Measurements from ENCODE around the gene OR4C16.

OR4C16 gene, protein sequence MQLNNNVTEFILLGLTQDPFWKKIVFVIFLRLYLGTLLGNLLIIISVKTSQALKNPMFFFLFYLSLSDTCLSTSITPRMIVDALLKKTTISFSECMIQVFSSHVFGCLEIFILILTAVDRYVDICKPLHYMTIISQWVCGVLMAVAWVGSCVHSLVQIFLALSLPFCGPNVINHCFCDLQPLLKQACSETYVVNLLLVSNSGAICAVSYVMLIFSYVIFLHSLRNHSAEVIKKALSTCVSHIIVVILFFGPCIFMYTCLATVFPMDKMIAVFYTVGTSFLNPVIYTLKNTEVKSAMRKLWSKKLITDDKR

DNA sequence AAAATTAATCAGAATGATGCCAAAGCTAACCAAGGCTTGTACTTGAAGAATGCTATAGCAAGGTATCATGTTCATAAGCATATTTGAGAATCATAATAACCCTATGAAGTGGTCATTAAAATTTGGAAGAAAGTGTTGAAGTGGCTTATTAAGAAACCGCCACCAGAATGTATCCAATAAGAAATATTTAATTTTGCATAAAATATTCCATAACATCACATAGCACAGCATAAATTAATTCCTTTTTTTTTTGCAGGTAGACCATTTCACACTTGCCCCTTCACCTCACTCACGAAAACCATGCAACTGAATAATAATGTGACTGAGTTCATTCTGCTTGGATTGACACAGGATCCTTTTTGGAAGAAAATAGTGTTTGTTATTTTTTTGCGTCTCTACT, at the start of gene OR4C16:
Gene OR4C16, plus strand, starts transcription at position 301 of the 400 bp plus-strand sequence. Its CDS starts 0 bp downstream, at position 301.
- DNase-seq, result no peak

DNA sequence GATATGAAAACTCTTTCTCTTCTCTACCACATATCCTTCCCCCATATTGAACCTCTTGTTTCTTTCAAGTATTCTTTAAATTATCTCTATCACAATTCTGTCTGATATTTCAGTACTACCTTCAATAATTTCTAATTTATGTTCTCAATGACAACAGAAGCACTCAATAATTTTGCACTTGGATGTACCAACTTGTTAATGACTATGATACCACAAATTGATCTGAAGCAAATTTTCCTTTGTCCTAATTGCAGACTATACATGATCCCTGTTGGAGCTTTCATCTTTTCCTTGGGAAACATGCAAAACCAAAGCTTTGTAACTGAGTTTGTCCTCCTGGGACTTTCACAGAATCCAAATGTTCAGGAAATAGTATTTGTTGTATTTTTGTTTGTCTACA, 17.8 kb upstream of the OR4C16 start, which contains the start of gene OR4C15:
Gene OR4C15, plus strand, starts transcription at position 301 of the 400 bp plus-strand sequence. Its CDS starts 0 bp downstream, at position 301.
- no peak for DNase-seq

DNA sequence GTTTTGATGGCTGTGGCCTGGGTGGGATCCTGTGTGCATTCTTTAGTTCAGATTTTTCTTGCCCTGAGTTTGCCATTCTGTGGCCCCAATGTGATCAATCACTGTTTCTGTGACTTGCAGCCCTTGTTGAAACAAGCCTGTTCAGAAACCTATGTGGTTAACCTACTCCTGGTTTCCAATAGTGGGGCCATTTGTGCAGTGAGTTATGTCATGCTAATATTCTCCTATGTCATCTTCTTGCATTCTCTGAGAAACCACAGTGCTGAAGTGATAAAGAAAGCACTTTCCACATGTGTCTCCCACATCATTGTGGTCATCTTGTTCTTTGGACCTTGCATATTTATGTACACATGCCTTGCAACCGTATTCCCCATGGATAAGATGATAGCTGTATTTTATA, 620 bp downstream of the OR4C16 start:
- DNase-seq, result no peak

DNA sequence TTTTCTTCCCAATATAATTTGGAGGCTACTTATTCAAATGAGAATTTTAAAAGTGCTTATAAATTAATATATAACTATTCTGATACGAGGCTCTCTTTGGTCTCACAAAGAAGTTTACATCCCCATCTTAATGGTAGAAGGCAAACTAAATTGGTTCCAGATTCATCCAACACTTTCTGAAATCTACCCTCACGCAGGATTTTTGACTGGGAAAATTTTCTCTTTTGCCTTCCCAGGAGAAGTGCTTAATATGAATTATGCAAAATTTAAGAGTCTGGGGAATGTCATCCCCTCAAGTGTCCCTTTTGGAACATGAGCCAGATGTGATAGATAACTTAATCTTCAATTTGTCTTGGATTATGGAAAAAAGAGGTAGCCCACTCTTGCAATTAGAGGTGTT, 35.6 kb downstream of the OR4C16 start, which contains the start of gene OR4C11:
Gene OR4C11, minus strand, starts transcription at position 101 of the 400 bp plus-strand sequence. CDS start 3,272 bp downstream, outside the sequence.
- DNase-seq, result no peak

All from CD4-positive, alpha-beta T cell treated with Interleukin-12 subunit alpha and Interleukin-12 subunit beta, for 1 hour (primary cell).